Forelimb muscle (tissue), 1 donor: Measurements from ENCODE around the gene CTF1. TPM values are rescaled to one million over a fixed set of nuclear protein-coding genes. Genes with fewer than 3 reads are reported as not detected.
"Not testable (repeated sequence)": the region's sequence is repeated elsewhere in the genome, so short reads cannot be mapped to it uniquely, and the experiment has no call there.

Source experiments
- DNase-seq: peaks from one replicate; pipeline ENCODE4 v3.0.0-alpha.2; 2013; ENCODE audit warnings: low read depth
- polyA plus RNA-seq: library from polyadenylated mRNA; unstranded; fragments of 120-200 nt; gene quantifications from one replicate; pipeline ENCODE4 v1.2.1, GENCODE V29; 2013; ENCODE audit not compliant: insufficient read length

The CTF1 gene, protein sequence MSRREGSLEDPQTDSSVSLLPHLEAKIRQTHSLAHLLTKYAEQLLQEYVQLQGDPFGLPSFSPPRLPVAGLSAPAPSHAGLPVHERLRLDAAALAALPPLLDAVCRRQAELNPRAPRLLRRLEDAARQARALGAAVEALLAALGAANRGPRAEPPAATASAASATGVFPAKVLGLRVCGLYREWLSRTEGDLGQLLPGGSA
- polyA plus RNA-seq = 12.8 TPM

GRCh38 chr16:30896261-30896888, at the start of gene CTF1:
Gene CTF1, plus strand, starts transcription at chr16:30896614. Its CDS starts 30 bp downstream, at chr16:30896644.
- peak; percentile 65 for DNase-seq

DNA sequence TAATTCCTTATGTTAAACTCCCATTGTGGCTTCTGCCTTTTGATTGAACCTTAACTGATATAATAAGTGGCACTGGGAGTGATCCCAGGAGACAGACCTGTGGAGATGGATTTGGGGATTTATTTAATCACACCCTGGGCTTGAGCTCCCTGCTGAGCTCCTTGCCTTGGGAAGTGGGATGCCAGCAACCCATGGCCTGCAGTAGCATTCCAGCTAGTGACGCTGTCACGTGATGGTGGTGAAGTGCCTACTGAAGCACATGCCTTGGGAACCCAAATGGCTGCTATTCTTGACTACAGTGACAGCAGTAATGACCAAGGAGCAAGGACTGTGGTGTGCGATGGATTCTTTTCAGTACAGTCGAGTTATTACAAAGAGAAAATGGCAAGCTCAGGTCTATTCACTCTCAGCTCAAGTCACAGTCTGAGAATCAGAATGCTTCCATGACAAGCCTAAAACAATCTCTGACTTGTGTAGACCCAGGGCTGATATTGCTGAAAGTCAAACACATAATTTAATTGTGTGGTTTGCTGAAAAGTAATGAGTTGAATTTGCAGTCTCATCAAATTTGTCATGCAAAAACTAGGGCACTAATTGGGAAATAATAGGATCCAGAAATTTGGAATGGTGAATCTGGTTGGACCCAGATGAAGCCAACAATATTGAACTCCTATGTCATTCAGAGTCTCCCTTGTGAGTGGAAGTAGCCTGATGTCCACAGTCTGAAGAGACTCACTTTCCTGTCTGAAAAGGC, 49.6 kb upstream of the CTF1 start:
- DNase-seq = no peak

GRCh38 chr16:30850246-30850645, 46.2 kb upstream of the CTF1 start:
- no peak for DNase-seq

GRCh38 chr16:30853758-30854157, 42.7 kb upstream of the CTF1 start:
- DNase-seq = no peak

DNA sequence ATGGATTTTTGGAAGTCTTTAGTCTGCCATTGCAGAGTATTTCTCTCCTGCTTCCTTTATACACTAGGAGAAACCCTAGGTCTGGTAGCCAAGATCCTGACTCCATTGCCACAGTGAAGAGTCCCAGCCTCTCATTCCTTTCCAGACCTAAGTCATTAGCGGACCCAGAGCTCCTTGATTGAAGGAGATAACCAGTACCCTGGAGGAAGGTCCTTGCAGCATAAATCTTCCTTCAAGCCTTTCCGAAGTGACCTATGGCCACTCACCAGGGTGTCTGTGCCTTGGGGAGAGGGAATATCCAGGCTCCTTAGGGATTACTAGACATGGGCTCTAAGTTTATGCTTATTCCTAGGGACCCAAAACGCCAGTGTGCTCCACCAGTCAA, 38.3 kb upstream of the CTF1 start:
- no peak for DNase-seq

- DNase-seq = no peak
Measured at GRCh38 chr16:30858829-30859423, 37.5 kb upstream of the CTF1 start.

DNA sequence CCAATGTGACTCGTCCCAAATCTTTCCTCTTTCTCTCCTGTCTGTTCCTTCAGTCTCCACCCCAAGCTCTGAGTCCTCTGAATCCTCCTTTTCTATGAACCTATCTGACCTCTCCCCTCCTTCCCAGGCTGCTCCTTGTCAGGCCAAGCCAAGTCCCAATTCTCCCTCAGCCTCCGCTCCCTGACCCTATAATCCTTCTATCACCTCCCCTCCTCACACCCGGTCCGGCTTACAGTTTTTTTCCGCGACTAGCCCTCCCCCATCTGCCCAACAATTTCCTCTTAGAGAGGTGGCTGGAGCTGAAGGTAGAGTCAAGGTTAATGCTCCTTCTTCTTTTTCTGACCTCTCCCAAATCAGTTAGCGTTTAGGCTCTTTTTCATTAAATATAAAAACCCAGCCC, 35.7 kb upstream of the CTF1 start:
- DNase-seq = not testable (repeated sequence)

DNA sequence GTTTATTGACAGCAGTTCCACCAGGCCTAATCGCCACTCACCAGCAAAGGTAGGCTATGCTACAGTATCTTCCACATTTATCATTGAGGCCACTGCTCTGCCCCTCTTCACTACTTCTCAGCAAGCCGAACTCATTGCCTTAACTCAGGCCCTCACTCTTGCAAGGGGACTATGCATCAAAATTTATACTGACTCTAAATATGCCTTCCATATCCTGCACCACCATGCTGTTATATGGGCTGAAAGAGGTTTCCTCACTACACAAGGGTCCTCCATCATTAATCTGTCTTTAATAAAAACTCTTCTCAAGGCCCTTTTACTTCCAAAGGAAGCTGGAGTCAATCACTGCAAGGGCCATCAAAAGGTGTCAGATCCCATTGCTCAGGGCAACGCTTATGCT, 33.2 kb upstream of the CTF1 start:
- DNase-seq = not testable (repeated sequence)

DNA sequence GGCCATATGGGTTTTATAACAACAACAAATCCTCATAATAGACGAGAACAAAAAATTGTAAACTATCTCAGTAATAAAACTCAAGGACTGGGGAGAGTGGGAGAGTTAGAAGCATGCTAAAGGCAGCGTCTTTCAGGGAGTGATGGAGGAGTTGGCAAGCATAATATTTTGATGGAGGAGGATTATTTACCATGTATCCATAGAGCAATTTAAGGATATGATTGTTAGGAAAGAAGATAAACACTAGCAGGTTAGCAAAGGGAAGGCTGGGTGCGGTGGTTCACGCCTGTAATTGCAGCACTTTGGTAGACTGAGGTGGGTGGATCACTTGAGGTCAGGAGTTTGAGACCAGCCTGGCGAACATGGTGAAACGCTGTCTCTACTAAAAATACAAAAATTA, 30.4 kb upstream of the CTF1 start:
- DNase-seq = no peak

DNA sequence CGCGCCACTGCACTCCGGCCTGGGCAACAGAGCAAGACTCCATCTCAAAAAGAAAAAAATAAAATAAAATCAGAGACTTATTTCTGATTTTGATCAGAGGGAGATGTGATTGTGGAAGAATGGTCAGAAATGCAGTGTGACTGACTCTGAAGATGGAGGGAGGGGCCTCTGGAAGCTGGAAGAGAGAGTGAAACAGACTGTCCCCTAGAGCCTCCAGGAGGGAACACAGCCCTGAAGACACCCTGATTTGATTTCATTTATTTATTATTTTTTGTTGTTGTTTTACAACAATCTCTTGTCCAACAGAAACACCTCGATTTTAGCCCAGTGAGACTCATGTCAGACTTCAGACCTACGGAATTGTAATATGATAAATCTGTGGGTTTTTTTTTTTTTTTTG, 28.7 kb upstream of the CTF1 start:
- DNase-seq = no peak

GRCh38 chr16:30870904-30871303, 25.5 kb upstream of the CTF1 start:
- no peak for DNase-seq

DNA sequence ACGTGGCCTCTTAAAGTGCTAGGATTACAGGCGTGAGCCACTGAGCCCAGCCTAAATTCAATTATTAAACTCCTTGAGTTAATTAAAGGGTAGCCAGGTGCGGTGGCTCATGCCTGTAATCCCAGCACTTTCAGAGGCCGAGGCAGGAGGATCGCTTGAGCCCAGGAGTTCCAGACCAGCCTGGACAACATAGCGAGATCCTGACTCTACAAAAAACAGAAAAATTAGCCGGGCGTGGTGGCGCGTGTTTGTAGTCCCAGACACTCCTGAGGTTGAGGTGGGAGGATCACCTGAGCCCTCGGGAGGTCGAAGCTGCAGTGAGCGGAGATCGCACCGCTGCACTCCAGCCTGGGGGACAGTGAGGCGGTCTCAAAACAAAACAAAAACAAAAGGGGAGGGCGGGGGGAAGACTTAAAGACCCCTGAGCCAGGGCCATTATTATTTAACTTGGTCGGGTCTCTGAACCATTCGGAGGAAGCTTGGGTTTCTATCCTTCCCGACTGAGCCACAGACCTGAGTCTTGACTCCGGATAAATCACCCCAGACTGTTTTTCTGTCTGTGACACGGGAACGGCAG, 22.1 kb upstream of the CTF1 start:
- DNase-seq = no peak

DNA sequence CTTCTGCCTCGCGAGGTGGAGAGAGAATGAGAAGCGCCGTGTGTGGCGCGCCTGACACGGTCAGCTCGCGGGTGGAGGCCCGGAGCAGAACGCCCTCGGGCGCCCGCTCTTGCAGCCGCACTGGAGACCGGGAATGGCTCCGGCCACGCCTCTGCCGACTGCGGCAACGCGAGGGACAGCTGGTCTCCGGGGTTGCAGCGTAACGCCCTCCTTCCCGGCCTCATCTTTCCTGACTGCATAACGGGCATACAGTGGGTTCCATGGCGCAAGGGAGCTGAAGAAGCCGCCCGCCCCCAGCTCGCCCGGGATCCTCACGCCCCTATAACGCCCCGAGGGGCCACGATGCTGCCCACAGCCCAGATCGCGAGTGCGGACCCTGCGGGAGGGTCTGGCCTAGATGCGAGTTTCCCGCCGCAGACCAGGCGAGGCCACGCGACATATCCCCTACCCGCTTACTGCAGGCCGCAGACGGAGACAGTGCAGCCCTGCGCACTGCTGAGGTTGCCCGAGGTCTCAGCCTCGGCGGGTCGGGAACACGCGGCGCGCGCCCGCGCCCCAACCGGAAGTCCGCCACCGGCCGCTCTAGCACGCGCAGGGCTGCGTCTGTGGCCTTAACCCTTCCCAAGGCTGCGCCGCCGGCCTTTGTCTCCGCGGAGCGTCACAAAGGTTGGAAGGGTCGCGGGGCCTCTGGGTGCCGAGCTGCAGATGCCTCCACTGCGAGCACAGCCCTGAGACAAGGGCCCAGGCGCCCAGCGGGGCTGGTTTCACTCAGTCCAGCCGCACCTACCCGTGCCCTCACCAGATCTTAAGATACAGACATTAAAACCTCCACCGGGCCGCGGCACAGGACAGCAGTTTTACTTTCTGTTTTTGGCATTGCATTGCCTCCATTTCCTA, 21.3 kb upstream of the CTF1 start:
- DNase-seq = peak; percentile 86

GRCh38 chr16:30875871-30876801, 20.3 kb upstream of the CTF1 start:
- DNase-seq = no peak

DNA sequence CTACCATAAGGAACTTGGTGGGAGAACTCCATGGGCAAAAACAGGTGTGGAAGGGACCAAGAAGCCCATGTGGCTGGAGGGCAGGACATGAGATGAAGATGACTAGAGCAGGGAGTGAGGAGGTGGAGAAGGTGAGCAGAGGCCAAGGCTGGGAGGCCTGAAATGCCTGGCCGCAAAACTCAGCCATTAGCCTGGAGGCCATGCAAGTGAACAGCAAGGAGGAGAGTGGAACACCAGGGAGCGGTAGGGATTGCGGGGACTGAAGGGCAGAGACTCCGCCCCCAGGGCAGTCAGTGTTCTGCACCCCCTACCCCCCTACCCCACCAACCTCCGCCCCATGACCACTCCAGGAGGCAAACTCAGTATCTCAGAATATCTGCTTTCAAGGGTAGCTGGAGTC, 19.5 kb upstream of the CTF1 start:
- DNase-seq = no peak

DNA sequence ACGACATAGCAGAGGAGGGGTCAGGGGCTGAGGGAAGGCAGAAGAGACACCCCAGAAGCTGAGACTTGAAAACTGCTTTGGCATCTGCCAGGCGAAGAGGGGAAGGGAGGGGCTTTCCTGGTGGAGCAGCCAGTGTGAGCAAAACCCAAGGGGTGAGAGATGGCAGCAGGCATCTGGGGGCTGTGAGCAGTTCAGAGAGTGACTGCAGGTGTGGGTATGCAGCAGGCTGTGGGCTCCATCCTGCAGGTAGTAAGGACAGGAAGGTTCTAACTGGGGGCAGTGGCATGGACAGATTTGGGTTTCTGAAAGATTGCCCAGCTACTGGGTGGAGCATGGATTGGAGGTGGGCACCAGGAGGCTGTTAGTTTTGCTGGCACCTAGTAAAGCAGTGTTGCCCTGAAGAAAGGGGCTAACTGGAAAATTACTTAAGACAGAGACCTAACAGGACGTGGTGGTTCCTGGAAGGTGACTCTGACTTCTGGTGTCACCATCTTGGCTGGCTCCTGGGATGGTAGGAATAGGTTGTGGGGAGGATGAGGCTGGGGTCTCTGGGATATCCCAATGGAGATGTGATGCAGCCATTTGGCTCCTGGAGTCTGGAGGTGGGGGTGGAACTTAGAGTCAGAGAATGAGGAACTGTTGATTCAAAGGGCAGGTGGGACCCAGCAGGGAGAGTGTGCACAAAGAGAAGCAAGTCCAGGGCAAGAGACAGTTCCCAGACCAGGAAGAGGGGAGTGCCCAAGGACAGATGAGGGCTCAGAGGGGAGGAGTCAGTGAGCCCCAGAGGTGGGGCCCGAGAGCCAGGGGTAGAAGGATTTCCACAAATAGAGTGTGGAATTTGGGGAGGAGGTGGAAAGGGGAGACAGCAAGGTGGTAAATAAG, 13.7 kb upstream of the CTF1 start:
- DNase-seq = no peak

GRCh38 chr16:30884760-30885159, 11.7 kb upstream of the CTF1 start:
- DNase-seq = no peak

DNA sequence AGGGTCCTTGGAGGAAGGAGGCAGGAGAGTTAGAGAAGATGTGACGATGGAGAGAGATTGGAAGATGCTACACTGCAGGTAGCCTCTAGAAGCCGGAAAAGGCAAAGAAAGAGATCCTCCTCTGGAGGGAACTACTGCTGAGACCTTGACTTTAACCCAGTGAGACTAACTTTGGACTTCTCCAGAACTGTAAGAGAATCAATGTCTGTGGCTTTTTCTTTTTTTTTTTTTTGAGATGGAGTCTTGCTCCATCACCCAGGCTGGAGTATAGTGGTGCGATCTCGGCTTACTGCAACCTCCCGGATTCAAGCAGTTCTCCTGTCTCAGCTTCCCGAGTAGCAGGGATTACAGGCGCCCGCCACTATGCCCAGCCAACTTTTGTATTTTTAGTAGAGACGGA, 11.2 kb upstream of the CTF1 start:
- no peak for DNase-seq

- no peak for DNase-seq
Measured at GRCh38 chr16:30886145-30886544, 10.3 kb upstream of the CTF1 start.
